SK-N-SH treated with all-trans-retinoic acid at 6 μM for 48 hours (cell line): Measurements from ENCODE around the gene NR5A2.

Experiments
- ATAC-seq: fragments of 200-7000 bp; cut with Tn5 transposase; 3 replicates; pipeline ENCODE4 v1.9.1; 2020; ENCODE audit warnings: mild to moderate bottlenecking, moderate library complexity
- ARNTL ChIP-seq: fragments of 450-650 bp; formaldehyde crosslinking; IDR thresholded peaks from 2 replicates; pipeline ENCODE4 v1.5.0; 2020; ENCODE audit warnings: low read depth, mild to moderate bottlenecking, moderate library complexity, borderline replicate concordance
- BACH2 ChIP-seq: fragments of 250-450 bp; sonication (Bioruptor Pico); IDR thresholded peaks from 2 replicates; pipeline ENCODE4 v1.9.0; 2021; ENCODE audit warnings: mild to moderate bottlenecking, borderline replicate concordance
- CSDC2 ChIP-seq: fragments of 250-450 bp; sonication (Bioruptor Pico); IDR thresholded peaks from 2 replicates; pipeline ENCODE4 v1.5.0; 2020; ENCODE audit warnings: mild to moderate bottlenecking, moderate library complexity
- CSRNP3 ChIP-seq: fragments of 250-450 bp; sonication (Bioruptor Pico); IDR thresholded peaks from 2 replicates; pipeline ENCODE4 v1.5.1; 2021; ENCODE audit warnings: mild to moderate bottlenecking, moderate library complexity
- ESRRG ChIP-seq: fragments of 250-450 bp; sonication (Bioruptor Pico); IDR thresholded peaks from 2 replicates; pipeline ENCODE4 v1.6.1; 2021; ENCODE audit warnings: mild to moderate bottlenecking
- GLIS3 ChIP-seq: fragments of 250-450 bp; sonication (Bioruptor Pico); IDR thresholded peaks from 2 replicates; pipeline ENCODE4 v1.5.0; 2020; ENCODE audit warnings: mild to moderate bottlenecking, moderate library complexity
- ISL1 ChIP-seq: fragments of 250-450 bp; sonication (Bioruptor Pico); IDR thresholded peaks from 2 replicates; pipeline ENCODE4 v2.1.2; 2022; ENCODE audit warnings: mild to moderate bottlenecking, moderate library complexity
- OSR1 ChIP-seq: fragments of 250-450 bp; sonication (Bioruptor Pico); IDR thresholded peaks from 2 replicates; pipeline ENCODE4 v1.8.0; 2022; ENCODE audit warnings: moderate library complexity, mild to moderate bottlenecking, inconsistent platforms
- PATZ1 ChIP-seq: fragments of 250-450 bp; sonication (Bioruptor Pico); IDR thresholded peaks from 2 replicates; pipeline ENCODE4 v1.8.0; 2020; ENCODE audit warnings: mild to moderate bottlenecking, moderate library complexity, borderline replicate concordance
- POU6F1 ChIP-seq: fragments of 250-450 bp; sonication (Bioruptor Pico); IDR thresholded peaks from 2 replicates; pipeline ENCODE4 v1.8.0; 2021; ENCODE audit warnings: low read depth, mild to moderate bottlenecking, moderate library complexity, borderline replicate concordance
- PPARA ChIP-seq: fragments of 250-450 bp; sonication (Bioruptor Pico); IDR thresholded peaks from 2 replicates; pipeline ENCODE4 v1.5.0; 2020; ENCODE audit warnings: mild to moderate bottlenecking, borderline replicate concordance
- RARB ChIP-seq: fragments of 250-450 bp; sonication (Bioruptor Pico); IDR thresholded peaks from 2 replicates; pipeline ENCODE4 v1.8.0; 2021; ENCODE audit warnings: mild to moderate bottlenecking, moderate library complexity
- SNAI2 ChIP-seq: fragments of 250-450 bp; sonication (Bioruptor Pico); IDR thresholded peaks from 2 replicates; pipeline ENCODE4 v1.5.0; 2020; ENCODE audit warnings: mild to moderate bottlenecking, moderate library complexity
- TCF4 ChIP-seq: fragments of 250-450 bp; sonication (Bioruptor Pico); IDR thresholded peaks from 2 replicates; pipeline ENCODE4 v1.8.0; 2021; ENCODE audit warnings: mild to moderate bottlenecking, moderate library complexity, borderline replicate concordance
- TOX ChIP-seq: fragments of 250-450 bp; sonication (Bioruptor Pico); IDR thresholded peaks from 2 replicates; pipeline ENCODE4 v1.8.0; 2021; ENCODE audit warnings: mild to moderate bottlenecking, moderate library complexity, borderline replicate concordance
- TSHZ2 ChIP-seq: fragments of 250-450 bp; sonication (Bioruptor Pico); IDR thresholded peaks from 2 replicates; pipeline ENCODE4 v1.5.0; 2020; ENCODE audit warnings: mild to moderate bottlenecking, moderate library complexity
- ZC3H10 ChIP-seq: fragments of 250-450 bp; sonication (Bioruptor Pico); IDR thresholded peaks from 2 replicates; pipeline ENCODE4 v1.5.1; 2021; ENCODE audit warnings: mild to moderate bottlenecking, moderate library complexity
- ZFP3 ChIP-seq: fragments of 250-450 bp; sonication (Bioruptor Pico); IDR thresholded peaks from 2 replicates; pipeline ENCODE4 v1.5.0; 2020; ENCODE audit warnings: mild to moderate bottlenecking, moderate library complexity
- ZFP30 ChIP-seq: fragments of 450-650 bp; formaldehyde crosslinking; IDR thresholded peaks from 2 replicates; pipeline ENCODE4 v1.5.0; 2022; ENCODE audit warnings: mild to moderate bottlenecking, moderate library complexity
- ZNF565 ChIP-seq: fragments of 450-650 bp; formaldehyde crosslinking; conservative IDR thresholded peaks from 2 replicates; pipeline ENCODE4 v1.5.0; 2020; ENCODE audit warnings: low read depth, mild to moderate bottlenecking, moderate library complexity
- ZNF70 ChIP-seq: fragments of 450-650 bp; formaldehyde crosslinking; IDR thresholded peaks from 2 replicates; pipeline ENCODE4 v1.5.0; 2020; ENCODE audit warnings: mild to moderate bottlenecking, moderate library complexity
- ZNF8 ChIP-seq: fragments of 450-650 bp; formaldehyde crosslinking; IDR thresholded peaks from 2 replicates; pipeline ENCODE4 v1.5.0; 2020; ENCODE audit warnings: mild to moderate bottlenecking, moderate library complexity

NR5A2 gene

DNA sequence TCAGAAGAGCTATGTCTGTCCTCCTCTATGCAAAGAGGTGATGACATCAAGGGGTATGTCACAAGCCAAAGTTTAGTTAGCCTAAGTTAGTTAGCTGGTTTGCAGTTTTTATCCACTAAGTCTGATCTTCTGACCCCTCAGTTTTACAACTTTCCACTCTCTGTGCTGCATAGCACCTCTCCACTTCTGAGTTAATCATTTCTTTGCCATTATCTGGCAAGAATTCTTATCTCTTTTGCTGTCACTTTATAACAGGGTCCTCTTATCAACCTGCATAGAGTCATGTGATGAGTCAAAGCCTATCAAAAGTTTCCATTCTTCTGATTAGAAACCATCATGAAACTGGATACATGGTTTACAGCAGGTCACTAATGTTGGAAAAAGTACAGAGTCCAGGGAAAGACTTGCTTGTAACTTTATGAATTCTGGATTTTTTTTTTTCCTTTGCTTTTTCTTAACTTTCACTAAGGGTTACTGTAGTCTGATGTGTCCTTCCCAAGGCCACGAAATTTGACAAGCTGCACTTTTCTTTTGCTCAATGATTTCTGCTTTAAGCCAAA is at the start of gene NR5A2:
NR5A2 (plus strand) TSS at position 447 of the 560 bp plus-strand sequence. CDS start 138 bp downstream, outside the sequence.
- no peak for TF ChIP-seq RARB
- no peak for TF ChIP-seq ZFP3
- no peak for TF ChIP-seq PATZ1 (CRISPR knock-in tag)
- TF ChIP-seq OSR1 (CRISPR knock-in tag) = no peak
- no peak for TF ChIP-seq ISL1 (CRISPR knock-in tag)
- TF ChIP-seq ARNTL (CRISPR knock-in tag) = no peak
- no peak for TF ChIP-seq GLIS3 (CRISPR knock-in tag)
- TF ChIP-seq ZFP30 = no peak
- no peak for TF ChIP-seq ZC3H10
- TF ChIP-seq CSDC2 (CRISPR knock-in tag) = no peak

DNA sequence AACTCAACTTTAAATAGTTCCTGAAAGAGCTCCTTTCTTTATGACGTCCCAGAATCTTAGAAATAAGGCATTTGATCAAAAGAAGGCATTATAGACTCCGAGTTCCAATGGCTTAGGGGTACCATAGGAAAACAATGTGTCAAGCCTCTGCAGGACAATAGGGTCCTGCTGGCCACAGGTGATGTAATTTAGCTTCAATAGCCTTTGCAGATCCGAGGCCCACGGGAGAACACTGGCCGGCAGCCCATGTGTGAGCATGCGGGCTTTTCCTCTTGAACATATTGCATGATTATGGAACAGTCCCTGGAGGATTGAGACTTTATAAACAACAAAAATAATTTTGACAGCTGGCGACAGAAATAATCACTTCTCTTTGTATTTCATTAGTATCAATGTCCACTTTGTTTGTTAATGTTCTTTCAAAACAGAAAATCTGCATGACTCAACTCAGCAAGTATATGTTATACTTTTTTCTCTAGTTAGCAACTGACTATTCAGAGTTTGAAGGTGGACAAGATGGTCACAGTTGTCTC is 49.0 kb upstream of the NR5A2 start:
- no peak for TF ChIP-seq SNAI2
- no peak for TF ChIP-seq BACH2
- TF ChIP-seq ZC3H10 = no peak
- no peak for TF ChIP-seq ZNF565
- TF ChIP-seq PPARA (CRISPR knock-in tag) = no peak
- no peak for TF ChIP-seq ESRRG (CRISPR knock-in tag)
- no peak for TF ChIP-seq POU6F1 (CRISPR knock-in tag)
- TF ChIP-seq TCF4 (CRISPR knock-in tag) = no peak
- no peak for TF ChIP-seq PATZ1 (CRISPR knock-in tag)
- TF ChIP-seq TOX = no peak
- no peak for TF ChIP-seq ISL1 (CRISPR knock-in tag)
- no peak for ATAC-seq

More for the DNA sequence above, at the start of gene NR5A2:
- ATAC-seq = no peak

DNA sequence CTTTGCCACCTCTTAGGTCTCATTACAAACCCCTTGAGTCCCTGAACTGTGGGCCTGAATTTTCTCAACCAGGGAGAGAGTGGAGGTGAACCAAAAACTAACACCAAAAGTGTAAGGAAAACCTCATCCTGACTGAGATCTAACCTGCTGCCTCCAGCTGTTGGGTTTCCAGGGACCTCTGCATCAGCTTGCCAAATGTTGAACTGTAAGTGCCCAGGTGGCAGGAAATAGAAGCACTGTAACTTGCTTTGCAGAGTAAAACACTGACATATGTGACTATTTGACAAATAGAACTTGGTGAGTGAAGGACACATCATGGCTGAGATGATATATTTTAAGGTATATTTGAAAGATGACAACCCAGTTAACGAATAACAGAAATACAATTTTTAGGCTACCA is 48.4 kb upstream of the NR5A2 start:
- no peak for TF ChIP-seq ZFP30
- no peak for TF ChIP-seq ZFP3
- no peak for TF ChIP-seq ZNF8
- TF ChIP-seq TCF4 (CRISPR knock-in tag) = no peak
- no peak for TF ChIP-seq CSRNP3
- no peak for TF ChIP-seq ESRRG (CRISPR knock-in tag)
- ATAC-seq = no peak

DNA sequence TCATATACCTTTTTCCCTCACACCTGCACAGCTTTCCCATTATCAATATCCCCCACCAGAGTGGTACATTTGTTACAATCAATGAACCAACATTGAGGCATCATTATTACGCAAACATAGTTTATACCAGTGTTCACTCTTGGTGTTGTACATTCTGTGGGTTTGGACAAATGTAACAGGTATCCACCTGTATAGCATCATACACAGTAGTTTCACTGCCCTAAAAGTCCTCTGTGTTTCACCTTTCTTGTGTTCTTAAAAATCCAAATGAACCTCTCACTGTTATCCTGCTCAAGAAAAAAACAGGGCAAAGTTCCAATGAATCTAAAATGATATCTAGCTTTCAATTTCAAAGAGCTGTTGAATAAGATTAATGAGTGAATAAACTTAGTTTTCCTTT is 45.9 kb upstream of the NR5A2 start:
- ATAC-seq = no peak
- TF ChIP-seq ZNF8 (no peak), GLIS3 (CRISPR knock-in tag) (no peak), OSR1 (CRISPR knock-in tag) (no peak), SNAI2 (no peak), PPARA (CRISPR knock-in tag) (no peak), CSRNP3 (no peak), ZNF70 (CRISPR knock-in tag) (no peak), TOX (no peak), TSHZ2 (CRISPR knock-in tag) (no peak), RARB (no peak)
